Measurements from ENCODE around the gene DENND4A. TPM values are rescaled to one million over a fixed set of nuclear protein-coding genes. Genes with fewer than 3 reads are reported as not detected.

DENND4A gene
- polyA plus RNA-seq, 1 of the 3 experiments (the other 2 are of a cell fraction): 2.5 TPM

GRCh38 chr15:65789105-65789504, 3.0 kb downstream of the DENND4A start:
- no peak overlapping the region for H3K9ac ChIP-seq
- peaks cover 0 to 3% of the 10 kb centered on the region in 2 experiments; a peak in 2 of 4 replicates for H3K4me1 ChIP-seq (ENCODE audit: control insufficient read depth in 1 of 2, insufficient read depth in 2 of 2, low read depth in 1 of 2, low read length in 1 of 2)
- H2AFZ ChIP-seq (ENCODE audit: low read depth): no peak overlapping the region
- no peaks in the 10 kb centered on the region for H4K20me1 ChIP-seq (ENCODE audit: insufficient read depth)
- no peaks in the 10 kb centered on the region for H3K36me3 ChIP-seq (replicated peaks in 1 of 2; ENCODE audit: control insufficient read depth in 1 of 2, insufficient read depth in 2 of 2, low read length in 1 of 2)
- H3F3A ChIP-seq (replicated peaks; ENCODE audit: insufficient read depth): peaks cover 9% of the 10 kb centered on the region
- H3K9me3 ChIP-seq: no peaks in the 10 kb centered on the region
- H3K4me3 ChIP-seq (ENCODE audit: low read depth in 2 of 2, low read length in 1 of 2): no peak overlapping the region
- peaks cover 47% of the 10 kb centered on the region for H3K79me2 ChIP-seq (ENCODE audit: insufficient read depth)
- no peaks in the 10 kb centered on the region for H3K9me2 ChIP-seq
- TF ChIP-seq RCOR1 (IDR thresholded peaks at IDR 0.05; ENCODE audit: low read length) (no peak), SIN3A (IDR thresholded peaks at IDR 0.05; ENCODE audit: borderline replicate concordance, low read depth, low read length) (no peak), TAF1 (IDR thresholded peaks at IDR 0.05; ENCODE audit: borderline replicate concordance, low read depth, low read length) (no peak), MEF2A (IDR thresholded peaks at IDR 0.05; ENCODE audit: borderline replicate concordance, low read depth) (no peak)
- ChIA-PET POLR2A (no interaction called here), CTCF (no interaction called here)
- H3K4me2 ChIP-seq: no peak overlapping the region
- WGBS (ENCODE audit: low lambda C conversion rate): 98% methylated on average over 3 of the region's 3 CpGs
- no peak overlapping the region for H3K27ac ChIP-seq (ENCODE audit: low read depth in 2 of 2, low read length in 1 of 2)
- no peaks in the 10 kb centered on the region for H3K27me3 ChIP-seq (ENCODE audit: insufficient read depth)
- DNase-seq: no peak

GRCh38 chr15:65787260-65787659, 4.8 kb downstream of the DENND4A start:
- no peaks in the 10 kb centered on the region for H4K20me1 ChIP-seq (ENCODE audit: insufficient read depth)
- peak overlapping the region; percentile 92 for H2AFZ ChIP-seq (ENCODE audit: low read depth)
- H3F3A ChIP-seq (replicated peaks; ENCODE audit: insufficient read depth): peaks cover 9% of the 10 kb centered on the region
- no peaks in the 10 kb centered on the region for H3K9me3 ChIP-seq
- H3K4me3 ChIP-seq (ENCODE audit: low read depth in 2 of 2, low read length in 1 of 2): peak overlapping the region in 1 of 2 experiments; percentile 41; a peak in 3 of 4 replicates
- no peak for TF ChIP-seq FOXM1 (IDR thresholded peaks at IDR 0.05; ENCODE audit: low read depth)
- no peak for TF ChIP-seq RXRA (IDR thresholded peaks at IDR 0.05; ENCODE audit: borderline replicate concordance, low read depth)
- TF ChIP-seq FOXJ3 (CRISPR knock-in tag; IDR thresholded peaks at IDR 0.05): no peak
- TF ChIP-seq, protein P1, sequence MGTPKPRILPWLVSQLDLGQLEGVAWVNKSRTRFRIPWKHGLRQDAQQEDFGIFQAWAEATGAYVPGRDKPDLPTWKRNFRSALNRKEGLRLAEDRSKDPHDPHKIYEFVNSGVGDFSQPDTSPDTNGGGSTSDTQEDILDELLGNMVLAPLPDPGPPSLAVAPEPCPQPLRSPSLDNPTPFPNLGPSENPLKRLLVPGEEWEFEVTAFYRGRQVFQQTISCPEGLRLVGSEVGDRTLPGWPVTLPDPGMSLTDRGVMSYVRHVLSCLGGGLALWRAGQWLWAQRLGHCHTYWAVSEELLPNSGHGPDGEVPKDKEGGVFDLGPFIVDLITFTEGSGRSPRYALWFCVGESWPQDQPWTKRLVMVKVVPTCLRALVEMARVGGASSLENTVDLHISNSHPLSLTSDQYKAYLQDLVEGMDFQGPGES (IDR thresholded peaks at IDR 0.05; ENCODE audit: low read depth, low read length): no peak
- TF ChIP-seq, protein P2, sequence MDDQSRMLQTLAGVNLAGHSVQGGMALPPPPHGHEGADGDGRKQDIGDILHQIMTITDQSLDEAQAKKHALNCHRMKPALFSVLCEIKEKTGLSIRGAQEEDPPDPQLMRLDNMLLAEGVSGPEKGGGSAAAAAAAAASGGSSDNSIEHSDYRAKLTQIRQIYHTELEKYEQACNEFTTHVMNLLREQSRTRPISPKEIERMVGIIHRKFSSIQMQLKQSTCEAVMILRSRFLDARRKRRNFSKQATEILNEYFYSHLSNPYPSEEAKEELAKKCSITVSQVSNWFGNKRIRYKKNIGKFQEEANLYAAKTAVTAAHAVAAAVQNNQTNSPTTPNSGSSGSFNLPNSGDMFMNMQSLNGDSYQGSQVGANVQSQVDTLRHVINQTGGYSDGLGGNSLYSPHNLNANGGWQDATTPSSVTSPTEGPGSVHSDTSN (IDR thresholded peaks at IDR 0.05): no peak
- H3K9ac ChIP-seq: peak overlapping the region; percentile 64
- no peaks in the 10 kb centered on the region for H3K36me3 ChIP-seq (replicated peaks in 1 of 2; ENCODE audit: control insufficient read depth in 1 of 2, insufficient read depth in 2 of 2, low read length in 1 of 2)
- POLR2A ChIA-PET: no interaction called here
- no peaks in the 10 kb centered on the region for H3K9me2 ChIP-seq
- CTCF ChIA-PET: interaction anchor here (1.4 kb wide), 1 partner anchor 149 kb away, joined by 4 read pairs; no protein-coding TSS in a partner anchor
- peak overlapping the region; percentile 61 for H3K4me2 ChIP-seq
- no peaks in the 10 kb centered on the region for H3K27me3 ChIP-seq (ENCODE audit: insufficient read depth)
- H3K4me1 ChIP-seq (ENCODE audit: control insufficient read depth in 1 of 2, insufficient read depth in 2 of 2, low read depth in 1 of 2, low read length in 1 of 2): peaks cover 0 to 3% of the 10 kb centered on the region in 2 experiments; a peak in 2 of 4 replicates
- H3K79me2 ChIP-seq (ENCODE audit: insufficient read depth): peaks cover 47% of the 10 kb centered on the region
- WGBS (ENCODE audit: low lambda C conversion rate): 18% methylated on average over 2 of the region's 2 CpGs
- H3K27ac ChIP-seq (ENCODE audit: low read depth in 2 of 2, low read length in 1 of 2): peak overlapping the region; percentile 18 to 79
- DNase-seq: no peak

DNA sequence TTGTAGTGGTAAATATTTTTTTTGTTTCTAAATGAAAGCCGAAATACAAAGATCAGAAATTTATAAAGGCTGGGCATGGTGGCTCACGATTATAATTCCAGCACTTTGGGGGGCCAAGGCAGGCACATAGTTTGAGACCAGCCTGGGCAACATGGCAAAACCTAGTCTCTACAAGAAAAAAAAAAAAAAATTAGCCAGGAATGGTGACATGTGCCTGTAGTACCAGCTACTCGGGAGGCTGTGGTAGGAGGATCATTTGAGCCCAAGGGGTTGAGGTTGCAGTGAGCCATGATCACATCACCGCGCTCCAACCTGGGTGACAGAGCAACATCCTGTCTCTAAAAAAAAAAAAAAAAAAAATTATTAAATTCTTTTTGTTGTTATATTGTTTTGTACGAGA, 6.9 kb downstream of the DENND4A start:
- Histone ChIP-seq H3K79me2 (ENCODE audit: insufficient read depth) (peaks cover 37% of the 10 kb centered on the region), H3F3A (replicated peaks; ENCODE audit: insufficient read depth) (peaks cover 9% of the 10 kb centered on the region), H3K27ac (ENCODE audit: low read depth in 2 of 2, low read length in 1 of 2) (no peak overlapping the region), H3K4me3 (ENCODE audit: low read depth in 2 of 2, low read length in 1 of 2) (no peak overlapping the region), H4K20me1 (ENCODE audit: insufficient read depth) (no peaks in the 10 kb centered on the region), H3K4me2 (no peak overlapping the region), H3K9ac (no peak overlapping the region), H3K36me3 (replicated peaks in 1 of 2; ENCODE audit: control insufficient read depth in 1 of 2, insufficient read depth in 2 of 2, low read length in 1 of 2) (no peaks in the 10 kb centered on the region), H2AFZ (ENCODE audit: low read depth) (no peak overlapping the region), H3K9me2 (no peaks in the 10 kb centered on the region), H3K4me1 (ENCODE audit: control insufficient read depth in 1 of 2, insufficient read depth in 2 of 2, low read depth in 1 of 2, low read length in 1 of 2) (peaks cover 0 to 3% of the 10 kb centered on the region in 2 experiments; a peak in 1 of 4 replicates), H3K27me3 (ENCODE audit: insufficient read depth) (no peaks in the 10 kb centered on the region), H3K9me3 (no peaks in the 10 kb centered on the region)
- no peak for DNase-seq
- POLR2A ChIA-PET: no interaction called here
- CTCF ChIA-PET: interaction anchor here (0.6 kb wide), 1 partner anchor 84 kb away, joined by 3 read pairs; the partner anchor contains the start of gene RAB11A
- TF ChIP-seq GABPA (IDR thresholded peaks at IDR 0.05; ENCODE audit: low read depth) (no peak), NRF1 (IDR thresholded peaks at IDR 0.05; ENCODE audit: low read depth, low read length) (no peak), TAF1 (IDR thresholded peaks at IDR 0.05; ENCODE audit: borderline replicate concordance, low read depth, low read length) (no peak), MXI1 (IDR thresholded peaks at IDR 0.05; ENCODE audit: low read depth, low read length) (no peak), RCOR1 (IDR thresholded peaks at IDR 0.05; ENCODE audit: low read length) (no peak)
- TF ChIP-seq, protein P3, sequence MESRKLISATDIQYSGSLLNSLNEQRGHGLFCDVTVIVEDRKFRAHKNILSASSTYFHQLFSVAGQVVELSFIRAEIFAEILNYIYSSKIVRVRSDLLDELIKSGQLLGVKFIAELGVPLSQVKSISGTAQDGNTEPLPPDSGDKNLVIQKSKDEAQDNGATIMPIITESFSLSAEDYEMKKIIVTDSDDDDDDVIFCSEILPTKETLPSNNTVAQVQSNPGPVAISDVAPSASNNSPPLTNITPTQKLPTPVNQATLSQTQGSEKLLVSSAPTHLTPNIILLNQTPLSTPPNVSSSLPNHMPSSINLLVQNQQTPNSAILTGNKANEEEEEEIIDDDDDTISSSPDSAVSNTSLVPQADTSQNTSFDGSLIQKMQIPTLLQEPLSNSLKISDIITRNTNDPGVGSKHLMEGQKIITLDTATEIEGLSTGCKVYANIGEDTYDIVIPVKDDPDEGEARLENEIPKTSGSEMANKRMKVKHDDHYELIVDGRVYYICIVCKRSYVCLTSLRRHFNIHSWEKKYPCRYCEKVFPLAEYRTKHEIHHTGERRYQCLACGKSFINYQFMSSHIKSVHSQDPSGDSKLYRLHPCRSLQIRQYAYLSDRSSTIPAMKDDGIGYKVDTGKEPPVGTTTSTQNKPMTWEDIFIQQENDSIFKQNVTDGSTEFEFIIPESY (IDR thresholded peaks at IDR 0.05; ENCODE audit: borderline replicate concordance, low read depth): no peak
- 86% methylated on average over 6 of the region's 6 CpGs for WGBS (ENCODE audit: low lambda C conversion rate)
